SHP77 (cell line): ENCODE results near the gene PTPRD.
"Not testable (repeated sequence)": the region's sequence is repeated elsewhere in the genome, so short reads cannot be mapped to it uniquely, and the experiment has no call there.

Source experiments
- DNase-seq, 2 experiments: peaks; one replicate each; lab custom pipeline; 2025; lab: John Stamatoyannopoulos, UW

Gene PTPRD

DNA sequence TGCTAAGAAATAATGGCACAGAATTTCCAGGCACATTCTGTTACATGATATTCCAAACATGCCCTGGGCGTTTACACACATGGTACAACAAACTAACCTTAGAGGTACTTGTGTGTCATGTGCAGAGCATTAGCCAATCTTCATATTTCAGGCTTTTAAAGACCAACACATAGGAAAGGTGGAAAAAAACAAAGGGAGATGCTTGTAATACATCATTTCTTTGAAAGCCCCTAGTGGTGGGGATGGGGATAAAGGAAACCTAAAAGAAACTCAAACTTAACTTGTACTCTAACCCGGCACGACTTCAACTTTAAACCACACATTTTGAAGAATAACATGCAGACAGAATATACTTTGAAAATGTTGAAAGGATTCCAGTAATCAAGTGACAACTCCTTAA is 133.6 kb downstream of the PTPRD start:
- peak in 1 of 2 experiments; percentile 3 for DNase-seq

DNA sequence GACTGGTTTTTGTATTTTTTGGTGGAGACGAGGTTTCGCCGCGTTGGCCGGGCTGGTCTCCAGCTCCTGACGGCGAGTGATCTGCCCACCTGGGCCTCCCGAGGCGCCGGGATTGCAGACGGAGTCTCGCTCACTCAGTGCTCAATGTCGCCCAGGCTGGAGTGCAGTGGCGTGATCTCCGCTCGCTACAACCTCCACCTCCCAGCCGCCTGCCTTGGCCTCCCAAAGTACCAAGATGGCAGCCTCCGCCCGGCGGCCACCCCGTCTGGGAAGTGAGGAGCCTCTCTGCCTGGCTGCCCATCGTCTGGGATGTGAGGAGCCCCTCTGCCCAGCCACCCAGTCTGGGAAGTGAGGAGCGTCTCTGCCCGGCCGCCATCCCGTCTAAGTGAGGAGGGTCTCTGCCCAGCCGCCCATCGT is 163.6 kb downstream of the PTPRD start:
- DNase-seq = not testable (repeated sequence)

- DNase-seq = no peak
Measured at GRCh38 chr9:10447036-10447435, 165.8 kb downstream of the PTPRD start.

DNA sequence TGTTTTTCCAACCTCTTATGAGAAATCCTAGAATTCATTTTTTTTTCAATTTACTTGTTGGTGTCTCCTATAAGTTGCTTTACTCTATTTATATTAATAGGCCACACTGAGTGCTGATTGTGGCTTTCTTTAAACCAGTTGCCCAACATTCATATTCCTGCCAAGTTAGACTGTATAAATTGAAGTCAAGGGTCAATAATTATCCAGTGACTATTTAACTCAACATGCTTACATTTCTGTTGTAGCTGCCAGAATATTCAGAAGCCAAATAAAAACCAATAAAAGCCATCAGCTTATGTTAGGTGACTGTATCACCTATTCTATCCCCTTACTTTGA is 169.0 kb downstream of the PTPRD start:
- no peak for DNase-seq

GRCh38 chr9:10443181-10443867 is 169.5 kb downstream of the PTPRD start:
- DNase-seq = no peak

DNA sequence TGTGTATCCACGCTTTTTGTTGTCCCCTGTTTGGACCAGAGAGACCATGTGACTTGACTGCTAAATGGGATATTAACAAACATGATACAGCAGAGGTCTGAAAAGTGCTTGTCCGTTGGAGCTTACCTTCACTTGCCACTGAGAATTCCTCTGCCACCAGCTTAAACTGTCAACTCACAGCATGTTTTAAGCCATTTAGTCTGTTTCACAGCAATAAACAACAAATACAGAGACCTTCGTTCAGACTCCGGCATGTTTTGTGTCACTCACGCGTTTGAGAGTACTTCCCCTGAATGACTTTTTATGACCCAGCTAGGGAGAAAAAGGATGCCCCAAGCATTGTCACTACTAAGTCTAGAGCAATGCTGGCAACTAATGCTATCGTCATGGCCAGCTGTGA is 173.8 kb downstream of the PTPRD start:
- DNase-seq = no peak

DNA sequence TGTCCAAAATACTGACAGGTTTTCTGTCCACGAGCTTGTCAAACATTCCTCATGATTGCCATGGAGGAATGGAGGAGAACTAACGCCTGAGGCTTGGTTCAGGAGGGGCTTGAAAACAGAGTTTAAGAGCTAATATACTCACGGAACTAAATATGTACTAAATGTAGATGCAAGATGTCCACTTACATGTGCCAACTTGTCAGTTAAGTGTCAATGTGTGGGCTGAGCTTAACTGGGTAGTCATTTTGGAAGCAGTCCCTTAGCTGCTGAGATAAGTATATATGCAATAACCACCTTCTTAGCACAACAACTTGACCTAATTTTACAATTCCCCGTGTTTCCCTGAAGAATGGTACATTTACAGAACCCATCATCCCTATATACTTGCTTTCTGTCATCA is 176.0 kb downstream of the PTPRD start:
- DNase-seq = no peak

DNA sequence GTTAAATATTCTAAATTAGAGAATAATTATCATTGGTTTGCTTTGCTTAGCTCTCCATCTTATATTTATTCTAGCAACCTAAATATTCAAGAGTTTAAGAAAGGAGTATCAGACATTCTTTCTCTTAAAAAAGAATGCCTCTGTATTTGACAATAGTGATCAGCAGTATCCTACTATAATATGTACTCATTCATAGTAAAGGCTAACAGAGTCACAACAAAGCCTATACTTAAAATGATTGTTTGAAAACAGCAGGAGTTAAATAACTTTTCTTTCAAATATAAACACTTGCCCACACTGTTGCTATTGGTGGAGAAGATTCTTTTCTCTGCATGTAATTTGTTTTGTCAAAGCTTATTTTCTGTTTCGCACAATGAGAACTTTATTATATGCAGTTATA is 178.4 kb downstream of the PTPRD start:
- no peak for DNase-seq

GRCh38 chr9:10411272-10411671 is 201.5 kb downstream of the PTPRD start:
- DNase-seq = no peak

DNA sequence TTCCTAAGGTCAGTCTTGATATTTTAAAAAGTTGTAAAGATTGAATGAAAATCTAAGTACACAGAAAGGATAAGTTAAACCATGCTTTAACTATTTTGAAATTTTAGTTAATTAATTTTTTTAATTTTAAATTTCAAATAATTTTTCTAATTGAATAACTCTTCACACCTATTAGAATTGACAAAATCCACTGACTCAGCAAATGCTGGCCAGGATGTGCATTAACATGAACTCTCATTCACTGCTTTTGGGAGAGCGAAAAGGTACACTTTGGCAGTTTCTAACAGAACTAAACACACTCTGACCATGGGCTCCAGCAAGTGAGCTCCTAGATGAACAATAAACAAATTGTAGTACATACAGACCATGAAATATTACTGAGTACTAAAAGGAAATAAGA is 209.5 kb downstream of the PTPRD start:
- no peak for DNase-seq

DNA sequence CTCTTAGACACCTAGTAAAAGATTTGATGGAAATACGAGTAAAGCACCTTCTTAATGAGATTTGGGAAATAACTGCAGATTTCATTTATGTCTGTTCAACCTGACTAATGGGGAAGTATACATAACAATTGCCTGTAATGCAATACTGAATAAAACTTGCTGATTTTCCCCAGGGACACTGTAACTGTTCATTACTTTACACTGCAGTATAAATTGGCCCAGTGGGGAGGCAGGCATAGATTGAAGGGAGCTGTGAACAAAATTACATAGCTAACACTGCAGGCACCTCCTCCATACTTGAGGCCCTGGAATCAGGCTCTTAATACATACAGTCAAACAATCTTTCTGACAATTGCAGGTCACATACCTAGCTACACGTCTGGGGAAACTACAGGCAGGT is 216.2 kb downstream of the PTPRD start:
- no peak for DNase-seq

GRCh38 chr9:10387282-10387681 is 225.5 kb downstream of the PTPRD start:
- DNase-seq = no peak

DNA sequence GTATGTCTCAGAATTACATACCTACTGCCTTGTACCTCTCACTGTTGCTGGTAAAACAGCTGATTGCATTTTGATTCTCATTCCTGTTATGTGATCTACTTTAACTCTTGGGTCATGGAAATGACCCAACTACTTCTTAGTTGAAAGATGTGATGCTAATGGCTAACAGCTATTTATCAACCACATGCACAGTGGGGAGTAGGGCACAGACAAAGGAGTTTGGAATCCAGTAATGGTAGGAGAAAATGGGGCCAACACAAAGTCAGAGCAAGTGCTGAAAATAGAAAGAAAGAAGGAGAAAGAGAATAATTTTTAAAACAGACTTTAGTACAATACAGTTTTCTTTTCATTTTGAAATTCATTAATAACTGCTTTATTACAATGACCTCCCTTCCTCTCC is 241.0 kb downstream of the PTPRD start:
- no peak for DNase-seq

GRCh38 chr9:10366171-10366779 is 246.5 kb downstream of the PTPRD start:
- DNase-seq = peak; percentile 3

GRCh38 chr9:10354591-10354990 is 258.2 kb downstream of the PTPRD start:
- DNase-seq = no peak

DNA sequence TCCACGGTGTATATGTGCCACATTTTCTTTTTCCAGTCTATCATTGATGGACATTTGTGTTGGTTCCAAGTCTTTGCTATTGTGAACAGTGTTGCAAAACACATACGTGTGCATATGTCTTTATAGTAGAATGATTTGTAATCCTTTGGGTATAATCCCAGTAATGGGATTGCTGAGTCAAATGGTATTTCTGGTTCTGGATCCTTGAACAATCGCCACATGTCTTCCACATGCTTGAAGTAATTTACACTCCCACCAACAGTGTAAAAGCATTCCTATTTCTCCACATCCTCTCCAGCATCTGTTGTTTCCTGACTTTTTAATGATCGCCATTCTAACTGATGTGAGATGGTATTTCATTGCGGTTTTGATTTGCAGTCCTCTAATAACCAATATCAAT is 267.2 kb downstream of the PTPRD start:
- not testable (repeated sequence) for DNase-seq

- no peak for DNase-seq
Measured at GRCh38 chr9:10341057-10341456, 271.7 kb downstream of the PTPRD start.

GRCh38 chr9:10339152-10339551 is 273.6 kb downstream of the PTPRD start:
- no peak for DNase-seq

DNA sequence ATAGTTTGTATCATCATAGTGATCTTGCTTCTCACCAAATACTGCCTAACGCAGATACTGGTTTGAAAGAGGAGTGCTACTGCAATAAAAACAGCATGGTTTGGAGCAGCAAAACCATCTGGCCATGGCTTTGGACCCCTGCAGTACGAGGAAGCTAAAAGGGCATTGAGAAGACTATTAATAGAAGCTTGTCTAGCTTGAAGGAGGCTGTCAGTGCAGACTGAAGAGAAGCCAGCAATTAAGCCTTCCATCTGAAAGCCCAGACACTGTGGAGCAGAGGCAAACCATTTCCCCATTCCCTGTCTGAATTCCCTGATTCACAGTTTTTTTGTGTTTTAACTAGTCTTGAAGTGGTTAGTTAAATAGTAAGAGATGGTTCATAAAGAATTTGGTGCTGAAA is 281.6 kb downstream of the PTPRD start:
- no peak for DNase-seq

- DNase-seq = no peak
Measured at GRCh38 chr9:10282084-10282483, 330.7 kb downstream of the PTPRD start.

- DNase-seq = no peak
Measured at GRCh38 chr9:10274988-10275387, 337.8 kb downstream of the PTPRD start.

DNA sequence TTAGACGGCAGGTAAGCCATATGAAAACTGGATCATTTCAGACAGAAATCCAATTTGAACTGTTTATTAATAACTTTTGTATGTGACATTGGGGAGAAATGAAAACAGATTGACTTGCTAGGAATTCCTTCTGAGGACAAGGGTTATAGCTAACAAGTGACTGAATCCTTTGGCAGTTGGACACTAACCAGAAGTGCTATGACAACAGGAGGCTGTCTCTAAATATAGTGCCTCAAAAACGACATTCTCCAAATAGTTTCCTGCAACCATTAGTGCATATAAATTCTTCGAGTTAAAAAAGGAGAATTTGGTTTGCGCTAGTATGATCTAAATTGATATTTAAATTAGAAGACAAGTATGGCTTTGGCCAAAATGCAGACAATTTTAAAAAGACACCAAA is 338.6 kb downstream of the PTPRD start:
- no peak for DNase-seq

- no peak for DNase-seq
Measured at GRCh38 chr9:10272830-10273229, 340.0 kb downstream of the PTPRD start.
